GM10847 (cell line): ENCODE data around the gene EFNA5.

Experiments used
- POLR2A ChIP-seq: IDR thresholded peaks from 2 replicates; pipeline ENCODE4 v1.6.1; 2011; ENCODE audit not compliant: insufficient read length; ENCODE audit errors: extremely low read depth

Gene EFNA5

DNA sequence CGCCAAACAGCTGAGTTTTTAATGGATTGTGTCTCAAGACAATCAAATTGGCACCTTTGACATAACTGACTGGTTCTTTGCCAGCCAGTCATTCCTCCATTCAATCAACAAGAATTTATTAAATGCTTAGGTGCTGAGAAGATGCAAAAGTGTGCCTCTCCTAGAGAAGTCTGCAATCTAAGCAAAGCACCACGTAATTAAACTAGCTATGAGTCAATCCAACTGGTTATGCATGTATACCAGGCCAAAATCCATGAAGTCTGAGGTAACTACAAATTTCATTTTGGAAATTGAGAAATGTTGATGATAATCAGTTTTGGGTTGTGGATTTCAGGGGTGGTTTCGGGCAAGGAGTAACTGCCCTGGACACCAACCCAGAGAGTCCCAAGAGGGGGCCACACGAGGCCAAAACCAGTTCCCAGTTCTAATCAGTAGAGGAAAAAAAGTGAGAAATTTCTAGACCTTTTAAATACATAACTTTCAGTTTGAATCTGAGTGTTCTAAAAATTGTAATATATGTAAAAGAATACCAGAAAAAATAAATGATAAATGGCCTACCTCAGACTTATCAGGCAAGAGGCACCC, 92.6 kb downstream of the EFNA5 start:
- no peak for TF ChIP-seq POLR2A

DNA sequence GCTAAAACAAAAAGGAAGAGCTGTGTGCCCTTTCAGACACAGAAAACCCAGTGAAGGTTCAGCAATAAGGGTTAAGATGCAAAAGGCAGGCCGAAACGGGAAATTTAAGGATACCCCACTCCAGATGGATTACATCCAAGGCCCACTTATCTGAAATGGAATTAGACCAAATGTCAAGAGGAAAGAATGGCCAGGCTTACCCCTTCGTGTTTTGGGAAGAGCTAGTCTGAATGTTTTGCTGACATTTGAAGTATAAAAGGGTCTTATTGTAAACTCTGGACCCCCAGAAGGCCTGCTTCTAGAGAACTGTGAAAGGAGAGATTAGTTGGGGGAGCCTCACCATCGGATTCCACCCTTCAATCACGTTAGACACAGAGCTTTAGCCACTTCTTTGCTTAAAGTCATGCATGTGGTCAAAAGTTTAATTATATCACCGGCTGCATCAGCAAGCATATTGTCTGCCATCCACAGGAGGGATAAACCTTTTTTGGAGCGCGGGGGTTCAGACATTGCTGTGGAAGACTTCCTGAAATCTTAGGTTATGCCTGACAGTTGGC, 93.3 kb downstream of the EFNA5 start:
- no peak for TF ChIP-seq POLR2A

DNA sequence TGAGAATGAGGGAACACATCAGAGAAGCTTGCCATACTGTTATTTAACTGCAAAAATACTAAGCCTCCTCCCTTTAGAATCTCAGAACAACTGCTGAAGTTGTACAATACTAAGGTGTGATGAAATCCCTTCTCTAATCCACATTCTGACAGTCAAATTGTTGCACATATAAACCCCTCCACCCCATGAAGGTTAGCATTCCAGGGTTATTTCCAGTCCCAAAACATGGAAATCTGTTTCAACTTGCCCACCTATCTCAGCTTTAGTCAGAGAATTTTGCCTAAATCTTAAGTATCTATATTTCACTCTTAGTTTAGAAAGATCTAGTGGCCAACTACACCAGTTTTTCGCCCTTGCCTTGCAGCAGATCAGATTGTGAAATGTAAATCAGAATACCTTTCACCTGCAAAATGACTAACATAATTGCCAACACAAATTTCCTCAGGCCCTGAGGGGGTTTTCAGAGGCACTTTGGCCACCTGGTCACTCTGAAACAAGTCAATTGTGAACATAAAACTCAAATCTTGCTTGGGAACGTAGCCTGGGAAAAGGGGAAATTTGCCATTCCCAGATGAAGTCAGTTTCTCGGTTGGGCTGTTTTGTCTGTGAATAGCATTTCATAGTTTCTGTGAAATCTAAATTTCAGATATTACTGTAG, 93.9 kb downstream of the EFNA5 start:
- TF ChIP-seq POLR2A = no peak

DNA sequence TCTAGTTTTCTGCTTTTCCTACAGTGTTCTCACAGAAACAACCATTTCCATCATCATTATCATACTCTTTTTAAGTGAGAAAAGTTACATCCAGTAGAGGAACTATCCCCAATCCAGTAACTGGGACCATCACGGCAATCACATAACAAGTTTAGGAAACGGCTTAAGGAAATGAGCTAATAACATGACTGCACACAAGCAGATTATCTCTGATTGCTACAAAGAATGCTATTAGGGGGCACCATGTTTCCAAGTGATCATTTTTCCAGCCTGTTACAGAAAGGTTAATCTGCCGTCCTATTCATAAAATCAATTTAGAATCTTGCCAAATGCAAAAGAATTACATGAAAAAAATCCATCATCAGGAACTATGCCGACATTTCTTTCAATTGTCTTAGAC, 94.6 kb downstream of the EFNA5 start:
- no peak for TF ChIP-seq POLR2A

DNA sequence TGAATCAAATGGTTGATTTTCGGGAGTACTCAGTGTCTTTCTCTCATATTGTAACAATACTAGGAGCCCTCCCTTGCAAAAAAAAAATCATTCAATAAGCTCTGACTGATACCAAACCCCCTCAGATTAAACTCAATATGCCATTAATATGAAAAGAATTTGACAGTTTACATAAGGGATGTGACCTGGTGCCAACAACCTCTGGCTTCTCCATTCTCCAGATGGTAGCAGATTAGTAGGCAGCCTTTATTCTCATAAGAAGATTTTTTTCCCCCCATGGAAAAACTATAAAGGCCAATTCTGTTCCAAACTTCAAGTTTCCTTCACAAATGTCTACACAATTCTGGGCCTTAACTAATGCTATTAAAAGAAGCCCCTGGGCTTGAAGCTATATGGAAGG, 96.5 kb downstream of the EFNA5 start:
- no peak for TF ChIP-seq POLR2A

DNA sequence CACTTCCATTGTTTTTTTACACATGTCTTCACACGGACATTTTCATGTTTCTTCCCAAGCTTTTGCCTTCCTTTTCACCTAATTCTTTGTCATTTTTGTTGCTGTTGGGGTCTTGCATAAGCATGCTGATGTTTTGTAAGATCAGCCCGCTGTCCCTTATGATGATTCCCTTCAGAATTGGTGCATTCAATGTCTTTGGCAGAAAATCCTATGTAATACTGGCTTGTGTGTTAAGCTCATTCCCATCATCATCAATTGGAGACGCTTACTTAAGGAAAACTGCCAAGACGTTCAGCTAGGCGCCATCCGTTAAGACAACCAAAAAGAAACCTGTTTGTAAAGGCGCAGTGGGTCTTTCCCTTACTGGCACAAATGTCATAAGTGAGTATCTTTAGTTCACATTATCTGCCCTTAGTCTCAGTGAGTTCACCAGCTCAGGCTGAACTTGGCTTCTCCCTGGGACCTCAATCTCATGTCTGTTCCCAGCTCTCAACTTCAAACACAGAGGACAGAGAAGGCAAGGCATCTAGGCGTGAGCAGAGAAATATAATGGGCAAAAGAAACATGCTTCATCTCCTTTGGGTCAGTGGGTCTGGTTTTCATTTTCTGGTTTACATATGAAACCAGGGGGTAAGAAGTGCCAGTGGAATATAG, 97.9 kb downstream of the EFNA5 start:
- no peak for TF ChIP-seq POLR2A

DNA sequence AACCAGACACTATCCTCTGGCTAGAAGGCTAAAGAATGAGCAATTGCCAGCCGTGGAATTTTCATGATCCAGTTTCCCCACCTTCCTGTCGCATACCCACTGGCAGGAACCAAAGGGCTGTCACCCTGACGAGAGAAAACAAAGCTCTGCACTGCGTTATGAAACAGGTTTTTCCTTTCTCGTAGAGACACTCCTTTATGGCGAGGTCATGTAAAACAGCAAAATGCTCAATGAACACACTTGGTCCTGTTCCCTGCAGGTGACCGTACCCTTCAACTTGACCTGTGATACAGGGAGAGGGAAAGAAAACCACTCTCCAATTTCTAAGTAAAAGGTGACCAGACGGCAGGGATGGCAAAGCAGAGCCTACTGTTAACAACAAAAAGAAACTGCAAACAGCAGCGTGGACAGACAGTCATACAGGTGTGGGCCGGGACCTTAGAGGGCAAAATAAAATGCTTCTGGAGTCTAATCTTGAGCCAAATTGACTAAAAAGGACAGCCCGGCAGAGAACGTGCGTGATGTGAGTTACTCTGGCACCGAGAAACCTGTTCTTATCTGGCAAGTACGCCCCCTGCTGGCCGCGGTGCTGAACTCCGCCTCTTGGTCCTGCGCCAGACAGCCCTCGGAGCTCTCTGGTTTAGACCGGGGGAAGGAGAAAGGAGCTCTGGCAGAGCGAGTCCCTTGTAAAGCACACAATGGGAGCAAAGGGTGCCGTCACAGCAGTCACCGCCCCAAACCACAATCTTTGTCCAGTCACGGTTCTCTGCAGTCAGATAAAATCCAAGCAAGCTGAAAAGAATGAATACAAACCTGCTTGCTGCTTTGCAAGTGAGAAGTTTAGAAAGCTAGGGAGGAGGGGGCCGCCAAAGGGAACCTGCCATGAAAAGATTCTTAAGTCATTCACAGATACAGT, 98.9 kb downstream of the EFNA5 start:
- no peak for TF ChIP-seq POLR2A

DNA sequence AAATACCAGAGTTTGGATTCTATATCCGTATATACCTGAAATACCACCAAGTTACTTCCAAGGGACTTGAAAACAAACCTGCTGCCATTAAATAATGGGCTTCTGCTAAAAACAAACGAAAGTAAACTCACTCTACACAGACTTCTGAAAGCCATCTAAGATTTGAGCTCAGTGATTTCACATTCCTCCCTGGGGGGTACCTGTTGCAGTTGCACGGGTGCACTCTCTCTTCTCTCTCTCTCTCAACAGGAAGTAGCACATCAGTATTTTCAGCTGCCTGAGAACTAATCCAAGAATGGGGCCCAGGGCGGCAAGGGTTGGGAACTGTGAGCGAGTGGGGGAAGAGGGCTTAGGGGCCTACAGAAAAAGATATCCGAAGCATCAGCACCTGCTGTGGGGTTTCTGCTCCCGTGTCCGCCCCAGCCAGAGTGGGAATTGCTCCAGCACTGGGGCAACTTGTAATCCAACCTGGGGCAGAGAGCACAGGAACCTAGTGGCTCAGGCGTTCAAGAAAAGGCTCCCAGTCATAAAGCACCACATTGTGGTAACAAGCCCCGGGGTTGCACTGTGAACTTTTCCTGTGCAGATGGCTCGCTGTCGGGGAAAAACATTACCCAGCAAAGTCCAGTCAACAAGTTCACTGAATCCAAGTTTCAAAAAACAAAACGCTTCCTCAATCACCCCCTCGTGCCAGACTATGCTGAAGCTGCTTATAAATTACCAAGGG, 99.8 kb downstream of the EFNA5 start:
- no peak for TF ChIP-seq POLR2A

DNA sequence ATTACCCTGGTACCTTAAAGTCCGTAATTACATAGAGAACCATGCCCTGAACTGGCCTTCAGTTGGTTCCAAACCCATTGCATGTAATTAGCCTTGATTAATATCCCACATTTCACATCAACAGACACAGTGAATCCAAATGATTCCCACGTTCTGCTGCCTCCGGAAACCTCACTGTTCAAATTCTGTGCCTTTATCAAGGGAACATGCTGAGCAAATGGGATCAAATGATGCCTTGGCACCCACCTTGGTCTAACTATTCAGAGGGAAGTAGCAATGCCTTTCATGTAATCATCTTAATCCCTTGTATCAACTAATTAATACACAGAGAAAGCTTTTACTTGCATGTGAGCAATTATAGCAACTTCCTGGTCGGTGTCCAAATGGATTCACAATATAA, 100.6 kb downstream of the EFNA5 start:
- no peak for TF ChIP-seq POLR2A

DNA sequence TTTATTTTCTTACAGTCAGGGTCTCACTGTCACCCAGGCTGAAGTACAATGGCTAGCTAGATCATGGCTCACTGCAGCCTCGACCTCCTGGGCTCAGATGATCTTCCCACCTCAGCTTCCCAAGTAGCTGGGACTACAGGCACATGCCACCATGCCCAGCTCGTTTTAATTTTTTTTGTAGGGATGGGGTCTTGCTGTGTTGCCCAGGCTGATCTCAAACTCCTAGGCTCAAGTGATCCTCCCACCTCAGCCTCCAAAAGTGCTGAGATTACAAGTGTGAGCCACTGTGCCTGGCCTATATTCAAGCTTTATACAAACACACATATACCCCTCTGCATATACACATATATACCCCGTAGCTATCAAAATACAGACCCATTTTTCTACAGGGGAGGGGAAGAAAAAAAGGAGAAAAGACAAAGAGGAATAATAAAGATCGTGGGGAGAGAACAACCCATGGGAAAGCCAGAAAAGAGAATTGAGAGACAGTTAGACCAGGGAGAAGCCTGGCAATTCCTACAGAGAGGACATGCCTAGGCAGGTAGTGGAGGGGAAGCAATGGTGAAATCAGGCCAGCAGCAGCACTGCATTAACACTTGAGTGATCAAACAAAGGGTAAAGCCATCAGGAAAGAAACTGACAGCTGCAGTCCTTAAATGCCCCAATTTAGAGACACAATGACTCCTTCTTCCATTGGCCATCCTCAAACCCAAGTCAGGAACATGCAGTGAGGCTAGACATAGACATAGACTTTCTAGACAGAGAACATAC, 102.7 kb downstream of the EFNA5 start:
- no peak for TF ChIP-seq POLR2A

DNA sequence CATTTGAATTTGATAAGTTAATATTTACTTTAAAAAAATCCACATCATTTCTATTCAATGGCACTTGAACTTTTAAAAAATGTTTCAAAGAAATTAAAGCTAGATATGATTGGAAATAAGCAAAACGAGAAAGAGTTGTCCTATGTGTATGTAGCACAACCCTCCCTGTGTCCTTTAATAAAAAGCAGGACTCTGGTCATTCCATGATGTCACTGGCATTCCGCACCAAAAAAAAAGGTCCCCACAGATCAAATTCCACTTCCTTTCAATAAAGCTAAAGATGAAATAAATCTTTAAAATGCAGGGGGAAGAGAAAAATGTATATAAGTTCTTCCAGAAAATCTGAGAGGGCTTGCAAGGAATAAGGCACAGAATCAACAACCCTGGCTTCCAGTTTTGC, 103.8 kb downstream of the EFNA5 start:
- no peak for TF ChIP-seq POLR2A

DNA sequence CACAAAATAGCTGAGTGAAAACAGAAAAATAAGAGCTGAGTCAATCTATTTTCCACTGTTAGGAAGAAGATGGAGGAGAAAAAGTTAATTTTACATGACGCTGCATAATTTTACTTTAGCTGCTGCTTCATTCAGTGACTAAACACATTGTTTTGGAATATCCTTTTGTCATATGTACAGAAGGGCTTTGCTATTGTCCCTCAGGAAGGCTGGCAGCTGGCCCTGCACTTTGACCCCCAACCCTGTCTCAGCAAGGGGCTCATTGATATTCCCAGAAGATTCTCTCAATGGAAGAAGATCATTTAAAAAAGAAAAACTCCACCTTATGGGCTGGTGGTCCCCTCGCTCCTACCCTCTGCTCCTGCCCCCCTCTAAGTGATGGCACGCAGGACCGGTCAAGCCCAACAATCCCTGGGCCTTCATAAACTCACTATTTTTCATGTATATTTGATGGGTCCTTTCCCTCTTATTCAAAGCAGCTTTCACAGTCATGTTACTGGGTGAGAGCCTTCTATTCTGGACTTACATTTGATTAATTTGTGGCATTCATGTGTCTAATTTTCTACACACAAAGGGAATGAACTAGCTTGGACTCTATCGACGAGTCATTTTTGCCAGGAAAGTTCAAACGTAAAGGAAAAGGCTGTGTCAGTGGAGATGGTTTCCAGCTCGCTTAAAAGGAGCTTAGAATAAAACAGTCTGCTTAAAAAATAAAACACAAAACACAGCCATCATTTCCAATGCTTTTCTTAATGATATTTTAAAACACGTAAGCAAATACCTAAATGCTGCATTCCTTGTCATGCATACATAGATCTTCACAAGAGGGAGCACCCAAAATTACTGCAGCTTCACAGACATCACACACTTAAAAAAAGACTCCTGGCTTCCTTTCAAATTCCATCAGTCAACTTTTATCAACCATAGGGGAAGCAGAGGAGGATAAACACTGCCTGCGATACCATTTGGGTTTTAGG, 104.7 kb downstream of the EFNA5 start:
- no peak for TF ChIP-seq POLR2A

DNA sequence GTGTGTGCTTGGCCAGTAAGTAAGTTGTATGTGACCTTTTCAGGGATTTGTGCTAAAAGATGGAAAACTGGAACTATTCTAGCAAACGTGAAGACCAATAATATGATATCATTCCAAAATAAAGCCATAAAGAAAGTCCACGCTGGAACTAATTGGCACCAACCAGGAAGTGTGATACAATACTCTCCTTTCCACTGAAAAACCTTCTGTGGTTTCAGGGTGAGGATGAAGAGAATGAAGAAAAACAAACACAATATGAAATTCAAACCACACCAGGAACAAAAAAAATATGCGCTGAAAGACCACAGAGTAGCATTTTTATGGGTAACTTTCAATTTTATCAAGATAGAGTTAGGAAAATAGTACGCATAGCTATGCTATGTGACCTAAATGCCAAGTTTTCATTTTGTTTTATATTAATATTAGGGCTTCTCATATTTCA, 105.8 kb downstream of the EFNA5 start:
- no peak for TF ChIP-seq POLR2A
